SU-DHL-6 (cell line): Measurements from ENCODE around the gene KYNU.
"Not testable (repeated sequence)": the region's sequence is repeated elsewhere in the genome, so short reads cannot be mapped to it uniquely, and the experiment has no call there.

ENCODE experiments used
- H2AFZ ChIP-seq: fragments of 200-600 bp; sonication (generic); 2 replicates; pipeline ENCODE4 v1.6.1; 2014; ENCODE audit warnings: low read depth, mild to moderate bottlenecking, moderate library complexity, mixed read lengths, antibody characterized with exemption, low read length; ENCODE audit not compliant: severe bottlenecking
- H3F3A ChIP-seq: fragments of 200-600 bp; shearing (Covaris generic); 2 replicates; pipeline ENCODE4 v1.6.0; 2016; ENCODE audit warnings: antibody characterized with exemption, mild to moderate bottlenecking; ENCODE audit not compliant: insufficient read depth
- H3K27ac ChIP-seq: fragments of 200-600 bp; sonication (generic); 2 replicates; pipeline ENCODE4 v1.5.1; 2016; ENCODE audit warnings: low read depth, mild to moderate bottlenecking, low read length, moderate library complexity, mixed read lengths
- H3K27me3 ChIP-seq: fragments of 200-600 bp; sonication (generic), shearing (Covaris generic); 2 replicates; pipeline ENCODE4 v1.6.0; 2014; ENCODE audit warnings: mild to moderate bottlenecking, low read length
- H3K36me3 ChIP-seq: fragments of 200-600 bp; sonication (generic); 2 replicates; pipeline ENCODE4 v1.6.1; 2014; ENCODE audit warnings: mild to moderate bottlenecking, low read length, mixed read lengths
- H3K4me2 ChIP-seq: fragments of 300-600, 200-600 bp; shearing (Covaris generic), sonication (generic); 2 replicates; pipeline ENCODE4 v1.6.0; 2014; ENCODE audit warnings: low read length, low read depth, mild to moderate bottlenecking; ENCODE audit not compliant: poor library complexity, severe bottlenecking
- H3K4me3 ChIP-seq: fragments of 200-600 bp; sonication (generic); 2 replicates; pipeline ENCODE4 v1.5.1; 2014; ENCODE audit warnings: antibody characterized with exemption, low read length, mild to moderate bottlenecking, mixed read lengths; ENCODE audit not compliant: insufficient read depth, poor library complexity, severe bottlenecking
- H3K79me2 ChIP-seq: fragments of 200-600 bp; sonication (generic); 2 replicates; pipeline ENCODE4 v1.6.1; 2014; ENCODE audit warnings: mild to moderate bottlenecking, low read length, moderate library complexity; ENCODE audit not compliant: insufficient read depth
- H3K9ac ChIP-seq: fragments of 200-600 bp; sonication (generic); 2 replicates; pipeline ENCODE4 v1.7.0; 2014; ENCODE audit warnings: mild to moderate bottlenecking, low read length
- H3K9me2 ChIP-seq: fragments of 200-600 bp; sonication (generic); replicated peaks from 2 replicates; pipeline ENCODE4 v1.6.1; 2014; ENCODE audit warnings: low read length; ENCODE audit not compliant: insufficient read depth
- H3K9me3 ChIP-seq: fragments of 200-600 bp; sonication (generic); 2 replicates; pipeline ENCODE4 v1.6.1; 2014; ENCODE audit warnings: low read length, mixed read lengths; ENCODE audit not compliant: insufficient read depth
- H4K20me1 ChIP-seq: fragments of 200-600 bp; sonication (generic); 2 replicates; pipeline ENCODE4 v1.6.1; 2014; ENCODE audit warnings: low read depth, mild to moderate bottlenecking, antibody characterized with exemption, low read length, moderate library complexity, mixed read lengths
- CTCF ChIP-seq: fragments of 200-600 bp; sonication (generic); IDR thresholded peaks from one replicate; pipeline ENCODE4 v1.5.1; 2017; ENCODE audit warnings: antibody characterized with exemption, mild to moderate bottlenecking, low read length, moderate library complexity; ENCODE audit not compliant: insufficient read depth, poor library complexity, severe bottlenecking
- EZH2phosphoT487 ChIP-seq: fragments of 200-600 bp; sonication (generic), shearing (Covaris generic); conservative IDR thresholded peaks from 2 replicates; pipeline ENCODE4 v1.6.1; 2018; ENCODE audit warnings: mild to moderate bottlenecking, antibody characterized with exemption, low read length, moderate library complexity, mixed read lengths

KYNU gene

GRCh38 chr2:142944721-142945120 is 67.3 kb downstream of the KYNU start:
- Histone ChIP-seq H2AFZ (no peak overlapping the region), H4K20me1 (no peaks in the 10 kb centered on the region), H3K9me2 (no peaks in the 10 kb centered on the region), H3K27me3 (no peaks in the 10 kb centered on the region), H3K4me2 (no peak overlapping the region), H3K9ac (no peak overlapping the region), H3K9me3 (no peaks in the 10 kb centered on the region), H3F3A (no peaks in the 10 kb centered on the region), H3K4me3 (no peak overlapping the region), H3K79me2 (no peaks in the 10 kb centered on the region), H3K27ac (no peak overlapping the region), H3K36me3 (no peaks in the 10 kb centered on the region)
- TF ChIP-seq EZH2phosphoT487 (no peak), CTCF (no peak)

- Histone ChIP-seq H3K27me3 (no peaks in the 10 kb centered on the region), H3K36me3 (no peaks in the 10 kb centered on the region), H3K4me3 (no peak overlapping the region), H4K20me1 (no peaks in the 10 kb centered on the region), H3K27ac (no peak overlapping the region), H3K9me2 (no peaks in the 10 kb centered on the region), H3F3A (no peaks in the 10 kb centered on the region), H3K4me2 (no peak overlapping the region), H3K9ac (no peak overlapping the region), H3K79me2 (no peaks in the 10 kb centered on the region), H3K9me3 (no peaks in the 10 kb centered on the region; the same call in 1 of the 2 replicates), H2AFZ (no peak overlapping the region)
- TF ChIP-seq EZH2phosphoT487 (no peak), CTCF (no peak)
These were observed 69.5 kb downstream of the KYNU start for GRCh38 chr2:142946941-142947340.

- H3K9me2 ChIP-seq, H3K27ac ChIP-seq, H3K4me2 ChIP-seq, H3K36me3 ChIP-seq, H3K79me2 ChIP-seq, H3K27me3 ChIP-seq, H4K20me1 ChIP-seq, H3K4me3 ChIP-seq, H3F3A ChIP-seq, H3K9ac ChIP-seq, H2AFZ ChIP-seq, H3K9me3 ChIP-seq: not testable (repeated sequence)
These were observed 71.3 kb downstream of the KYNU start for GRCh38 chr2:142948723-142949122.

- H3K9me3 ChIP-seq, H3K9ac ChIP-seq, H4K20me1 ChIP-seq, H3K4me3 ChIP-seq, H2AFZ ChIP-seq, H3F3A ChIP-seq, H3K36me3 ChIP-seq, H3K27me3 ChIP-seq, H3K4me2 ChIP-seq, H3K9me2 ChIP-seq, H3K27ac ChIP-seq, H3K79me2 ChIP-seq: not testable (repeated sequence)
These were observed 72.9 kb downstream of the KYNU start for GRCh38 chr2:142950323-142950722.
